ENCODE results near the gene CCR5AS.
A peak's percentile ranks its signal among the peaks of the same experiment; 100 is the strongest.

The CCR5AS gene

GRCh38 chr3:46413951-46414350 lies 7.1 kb upstream of the CCR5AS start:
- TF ChIP-seq, protein P1, sequence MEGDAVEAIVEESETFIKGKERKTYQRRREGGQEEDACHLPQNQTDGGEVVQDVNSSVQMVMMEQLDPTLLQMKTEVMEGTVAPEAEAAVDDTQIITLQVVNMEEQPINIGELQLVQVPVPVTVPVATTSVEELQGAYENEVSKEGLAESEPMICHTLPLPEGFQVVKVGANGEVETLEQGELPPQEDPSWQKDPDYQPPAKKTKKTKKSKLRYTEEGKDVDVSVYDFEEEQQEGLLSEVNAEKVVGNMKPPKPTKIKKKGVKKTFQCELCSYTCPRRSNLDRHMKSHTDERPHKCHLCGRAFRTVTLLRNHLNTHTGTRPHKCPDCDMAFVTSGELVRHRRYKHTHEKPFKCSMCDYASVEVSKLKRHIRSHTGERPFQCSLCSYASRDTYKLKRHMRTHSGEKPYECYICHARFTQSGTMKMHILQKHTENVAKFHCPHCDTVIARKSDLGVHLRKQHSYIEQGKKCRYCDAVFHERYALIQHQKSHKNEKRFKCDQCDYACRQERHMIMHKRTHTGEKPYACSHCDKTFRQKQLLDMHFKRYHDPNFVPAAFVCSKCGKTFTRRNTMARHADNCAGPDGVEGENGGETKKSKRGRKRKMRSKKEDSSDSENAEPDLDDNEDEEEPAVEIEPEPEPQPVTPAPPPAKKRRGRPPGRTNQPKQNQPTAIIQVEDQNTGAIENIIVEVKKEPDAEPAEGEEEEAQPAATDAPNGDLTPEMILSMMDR (IDR thresholded peaks at IDR 0.05; ENCODE audit: borderline replicate concordance, extremely low read depth, low read length, poor library complexity, severe bottlenecking) = no peak
- no peak for TF ChIP-seq EZH2 (IDR thresholded peaks at IDR 0.05; ENCODE audit: borderline replicate concordance, low read depth, low read length, severe bottlenecking)

GRCh38 chr3:46412786-46413298 lies 6.0 kb upstream of the CCR5AS start:
- H3K4me1 ChIP-seq (ENCODE audit: insufficient read depth, low read length) = peaks cover 44% of the 10 kb centered on the region
- no peak overlapping the region for H3K4me3 ChIP-seq (ENCODE audit: low read depth in 1 of 2, low read length in 2 of 2)
- ATAC-seq (ENCODE audit: insufficient read depth, low read depth) (no peak), DNase-seq (no peak)
- no peaks in the 10 kb centered on the region for H3K9me3 ChIP-seq (ENCODE audit: insufficient read depth, low read length, severe bottlenecking)
- H2AFZ ChIP-seq (ENCODE audit: low read depth, low read length) = no peak overlapping the region
- H3K27ac ChIP-seq (ENCODE audit: low read length) = no peak overlapping the region
- H3K79me2 ChIP-seq (ENCODE audit: insufficient read depth, low read length) = no peaks in the 10 kb centered on the region
- H4K20me1 ChIP-seq (ENCODE audit: insufficient read depth, low read length) = no peaks in the 10 kb centered on the region
- no peaks in the 10 kb centered on the region for H3K36me3 ChIP-seq (ENCODE audit: insufficient read depth, low read length)
- no peak overlapping the region for H3K4me2 ChIP-seq (ENCODE audit: insufficient read depth, low read length)
- TF ChIP-seq, protein P1 (IDR thresholded peaks at IDR 0.05; ENCODE audit: borderline replicate concordance, extremely low read depth, low read length, poor library complexity, severe bottlenecking) = no peak
- no peak for TF ChIP-seq EZH2 (IDR thresholded peaks at IDR 0.05; ENCODE audit: borderline replicate concordance, low read depth, low read length, severe bottlenecking)
- no peaks in the 10 kb centered on the region for H3K27me3 ChIP-seq (ENCODE audit: insufficient read depth, low read length, poor library complexity)
- no peak overlapping the region for H3K9ac ChIP-seq (ENCODE audit: low read depth, low read length)

More at GRCh38 chr3:46413951-46414350, 7.1 kb upstream of the CCR5AS start:
- DNase-seq (no peak), ATAC-seq (ENCODE audit: insufficient read depth, low read depth) (no peak)
- H3K4me1 ChIP-seq (ENCODE audit: insufficient read depth, low read length) = peaks cover 33% of the 10 kb centered on the region
- H3K79me2 ChIP-seq (ENCODE audit: insufficient read depth, low read length) = no peaks in the 10 kb centered on the region
- H2AFZ ChIP-seq (ENCODE audit: low read depth, low read length) = no peak overlapping the region
- no peaks in the 10 kb centered on the region for H4K20me1 ChIP-seq (ENCODE audit: insufficient read depth, low read length)
- no peaks in the 10 kb centered on the region for H3K27me3 ChIP-seq (ENCODE audit: insufficient read depth, low read length, poor library complexity)
- no peak overlapping the region for H3K27ac ChIP-seq (ENCODE audit: low read length)
- H3K9me3 ChIP-seq (ENCODE audit: insufficient read depth, low read length, severe bottlenecking) = no peaks in the 10 kb centered on the region
- no peak overlapping the region for H3K9ac ChIP-seq (ENCODE audit: low read depth, low read length)
- H3K36me3 ChIP-seq (ENCODE audit: insufficient read depth, low read length) = no peaks in the 10 kb centered on the region
- H3K4me3 ChIP-seq (ENCODE audit: low read depth in 1 of 2, low read length in 2 of 2) = no peak overlapping the region
- H3K4me2 ChIP-seq (ENCODE audit: insufficient read depth, low read length) = no peak overlapping the region

DNA sequence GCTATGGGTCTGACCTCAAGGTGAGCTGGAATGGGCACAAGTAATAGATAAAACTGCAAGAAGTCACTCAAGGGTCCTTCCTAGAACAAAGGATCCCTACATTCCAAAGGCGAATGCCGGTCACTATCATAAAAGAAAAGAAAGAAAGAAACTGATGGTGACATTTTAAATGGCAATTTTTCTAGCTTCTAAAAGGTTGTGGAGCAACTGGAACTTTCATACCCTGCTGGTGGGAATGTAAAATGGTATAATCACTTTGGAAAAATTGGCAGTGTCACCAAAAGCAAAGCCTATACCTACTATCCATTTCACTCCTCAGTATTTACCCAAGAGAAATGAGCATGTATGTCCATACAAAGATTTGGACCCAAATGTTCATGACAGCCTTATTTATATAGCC lies 4.4 kb upstream of the CCR5AS start:
- Histone ChIP-seq H3K9ac (ENCODE audit: low read depth, low read length) (no peak overlapping the region), H3K9me3 (ENCODE audit: insufficient read depth, low read length, severe bottlenecking) (no peaks in the 10 kb centered on the region), H2AFZ (ENCODE audit: low read depth, low read length) (no peak overlapping the region), H3K4me2 (ENCODE audit: insufficient read depth, low read length) (no peak overlapping the region), H3K36me3 (ENCODE audit: insufficient read depth, low read length) (no peaks in the 10 kb centered on the region), H3K4me3 (ENCODE audit: low read depth in 1 of 2, low read length in 2 of 2) (no peak overlapping the region), H3K4me1 (ENCODE audit: insufficient read depth, low read length) (peaks cover 44% of the 10 kb centered on the region), H3K79me2 (ENCODE audit: insufficient read depth, low read length) (no peaks in the 10 kb centered on the region), H4K20me1 (ENCODE audit: insufficient read depth, low read length) (no peaks in the 10 kb centered on the region), H3K27me3 (ENCODE audit: insufficient read depth, low read length, poor library complexity) (no peaks in the 10 kb centered on the region), H3K27ac (ENCODE audit: low read length) (no peak overlapping the region)
- DNase-seq (no peak), ATAC-seq (ENCODE audit: insufficient read depth, low read depth) (no peak)
- no peak for TF ChIP-seq EZH2 (IDR thresholded peaks at IDR 0.05; ENCODE audit: borderline replicate concordance, low read depth, low read length, severe bottlenecking)
- TF ChIP-seq, protein P1 (IDR thresholded peaks at IDR 0.05; ENCODE audit: borderline replicate concordance, extremely low read depth, low read length, poor library complexity, severe bottlenecking) = no peak

GRCh38 chr3:46410669-46411068 lies 3.8 kb upstream of the CCR5AS start:
- Histone ChIP-seq H3K36me3 (ENCODE audit: insufficient read depth, low read length) (no peaks in the 10 kb centered on the region), H3K27ac (ENCODE audit: low read length) (peak overlapping the region; percentile 19), H3K79me2 (ENCODE audit: insufficient read depth, low read length) (no peaks in the 10 kb centered on the region), H3K4me2 (ENCODE audit: insufficient read depth, low read length) (no peak overlapping the region), H2AFZ (ENCODE audit: low read depth, low read length) (no peak overlapping the region), H3K9me3 (ENCODE audit: insufficient read depth, low read length, severe bottlenecking) (no peaks in the 10 kb centered on the region), H4K20me1 (ENCODE audit: insufficient read depth, low read length) (no peaks in the 10 kb centered on the region), H3K27me3 (ENCODE audit: insufficient read depth, low read length, poor library complexity) (no peaks in the 10 kb centered on the region), H3K4me1 (ENCODE audit: insufficient read depth, low read length) (peaks cover 38% of the 10 kb centered on the region), H3K9ac (ENCODE audit: low read depth, low read length) (no peak overlapping the region), H3K4me3 (ENCODE audit: low read depth in 1 of 2, low read length in 2 of 2) (no peak overlapping the region)
- no peak for TF ChIP-seq EZH2 (IDR thresholded peaks at IDR 0.05; ENCODE audit: borderline replicate concordance, low read depth, low read length, severe bottlenecking)
- TF ChIP-seq, protein P1 (IDR thresholded peaks at IDR 0.05; ENCODE audit: borderline replicate concordance, extremely low read depth, low read length, poor library complexity, severe bottlenecking) = no peak
- ATAC-seq (ENCODE audit: insufficient read depth, low read depth) = no peak
- no peak for DNase-seq
